Measurements from ENCODE around the gene ALK.

ALK gene

GRCh38 chr2:29462293-29462692 lies 459.1 kb downstream of the ALK start:
- no peaks in the 10 kb centered on the region for H3K9me3 ChIP-seq (ENCODE audit: control insufficient read depth in 1 of 2, low read length in 2 of 2)
- H3K27ac ChIP-seq (ENCODE audit: low read length): no peak overlapping the region
- no peaks in the 10 kb centered on the region for H3K4me1 ChIP-seq (ENCODE audit: control insufficient read depth in 1 of 2, insufficient read depth in 2 of 2, low read length in 2 of 2)
- H3K27me3 ChIP-seq (ENCODE audit: low read depth, low read length): no peaks in the 10 kb centered on the region
- H3K36me3 ChIP-seq (ENCODE audit: control insufficient read depth in 1 of 2, insufficient read depth in 2 of 2, low read length in 2 of 2): no peaks in the 10 kb centered on the region
- H3K4me3 ChIP-seq (ENCODE audit: low read depth in 1 of 2, low read length in 2 of 2): no peak overlapping the region

GRCh38 chr2:29460190-29460589 lies 461.2 kb downstream of the ALK start:
- H3K4me3 ChIP-seq (ENCODE audit: low read depth in 1 of 2, low read length in 2 of 2): no peak overlapping the region
- H3K27me3 ChIP-seq (ENCODE audit: low read depth, low read length): no peaks in the 10 kb centered on the region
- H3K4me1 ChIP-seq (ENCODE audit: control insufficient read depth in 1 of 2, insufficient read depth in 2 of 2, low read length in 2 of 2): no peaks in the 10 kb centered on the region
- no peak overlapping the region for H3K27ac ChIP-seq (ENCODE audit: low read length)
- H3K9me3 ChIP-seq (ENCODE audit: control insufficient read depth in 1 of 2, low read length in 2 of 2): no peaks in the 10 kb centered on the region
- H3K36me3 ChIP-seq (ENCODE audit: control insufficient read depth in 1 of 2, insufficient read depth in 2 of 2, low read length in 2 of 2): no peaks in the 10 kb centered on the region

- H3K4me1 ChIP-seq (ENCODE audit: control insufficient read depth in 1 of 2, insufficient read depth in 2 of 2, low read length in 2 of 2): no peaks in the 10 kb centered on the region
- H3K27ac ChIP-seq (ENCODE audit: low read length): no peak overlapping the region
- H3K9me3 ChIP-seq (ENCODE audit: control insufficient read depth in 1 of 2, low read length in 2 of 2): no peaks in the 10 kb centered on the region
- no peaks in the 10 kb centered on the region for H3K36me3 ChIP-seq (ENCODE audit: control insufficient read depth in 1 of 2, insufficient read depth in 2 of 2, low read length in 2 of 2)
- no peak overlapping the region for H3K4me3 ChIP-seq (ENCODE audit: low read depth in 1 of 2, low read length in 2 of 2)
- no peaks in the 10 kb centered on the region for H3K27me3 ChIP-seq (ENCODE audit: low read depth, low read length)
These were observed 461.8 kb downstream of the ALK start for GRCh38 chr2:29459445-29460179.

GRCh38 chr2:29456429-29456828 lies 465.0 kb downstream of the ALK start:
- Histone ChIP-seq H3K36me3 (ENCODE audit: control insufficient read depth in 1 of 2, insufficient read depth in 2 of 2, low read length in 2 of 2) (no peaks in the 10 kb centered on the region), H3K27me3 (ENCODE audit: low read depth, low read length) (no peaks in the 10 kb centered on the region), H3K9me3 (ENCODE audit: control insufficient read depth in 1 of 2, low read length in 2 of 2) (no peaks in the 10 kb centered on the region), H3K4me3 (ENCODE audit: low read depth in 1 of 2, low read length in 2 of 2) (no peak overlapping the region), H3K4me1 (ENCODE audit: control insufficient read depth in 1 of 2, insufficient read depth in 2 of 2, low read length in 2 of 2) (no peaks in the 10 kb centered on the region), H3K27ac (ENCODE audit: low read length) (no peak overlapping the region)

GRCh38 chr2:29455200-29455860 lies 466.1 kb downstream of the ALK start:
- no peaks in the 10 kb centered on the region for H3K27me3 ChIP-seq (ENCODE audit: low read depth, low read length)
- H3K4me1 ChIP-seq (ENCODE audit: control insufficient read depth in 1 of 2, insufficient read depth in 2 of 2, low read length in 2 of 2): no peaks in the 10 kb centered on the region
- no peak overlapping the region for H3K27ac ChIP-seq (ENCODE audit: low read length)
- H3K9me3 ChIP-seq (ENCODE audit: control insufficient read depth in 1 of 2, low read length in 2 of 2): no peaks in the 10 kb centered on the region
- no peak overlapping the region for H3K4me3 ChIP-seq (ENCODE audit: low read depth in 1 of 2, low read length in 2 of 2)
- H3K36me3 ChIP-seq (ENCODE audit: control insufficient read depth in 1 of 2, insufficient read depth in 2 of 2, low read length in 2 of 2): no peaks in the 10 kb centered on the region

- no peak overlapping the region for H3K27ac ChIP-seq (ENCODE audit: low read length)
- H3K9me3 ChIP-seq (ENCODE audit: control insufficient read depth in 1 of 2, low read length in 2 of 2): no peaks in the 10 kb centered on the region
- H3K36me3 ChIP-seq (ENCODE audit: control insufficient read depth in 1 of 2, insufficient read depth in 2 of 2, low read length in 2 of 2): no peaks in the 10 kb centered on the region
- H3K4me3 ChIP-seq (ENCODE audit: low read depth in 1 of 2, low read length in 2 of 2): no peak overlapping the region
- no peaks in the 10 kb centered on the region for H3K4me1 ChIP-seq (ENCODE audit: control insufficient read depth in 1 of 2, insufficient read depth in 2 of 2, low read length in 2 of 2)
- no peaks in the 10 kb centered on the region for H3K27me3 ChIP-seq (ENCODE audit: low read depth, low read length)
These were observed 469.4 kb downstream of the ALK start for GRCh38 chr2:29452036-29452435.

- H3K27ac ChIP-seq (ENCODE audit: low read length): no peak overlapping the region
- H3K4me1 ChIP-seq (ENCODE audit: control insufficient read depth in 1 of 2, insufficient read depth in 2 of 2, low read length in 2 of 2): no peaks in the 10 kb centered on the region
- H3K9me3 ChIP-seq (ENCODE audit: control insufficient read depth in 1 of 2, low read length in 2 of 2): no peaks in the 10 kb centered on the region
- no peak overlapping the region for H3K4me3 ChIP-seq (ENCODE audit: low read depth in 1 of 2, low read length in 2 of 2)
- H3K36me3 ChIP-seq (ENCODE audit: control insufficient read depth in 1 of 2, insufficient read depth in 2 of 2, low read length in 2 of 2): no peaks in the 10 kb centered on the region
- H3K27me3 ChIP-seq (ENCODE audit: low read depth, low read length): no peaks in the 10 kb centered on the region
These were observed 470.7 kb downstream of the ALK start for GRCh38 chr2:29450596-29451222.

GRCh38 chr2:29449499-29449898 lies 471.9 kb downstream of the ALK start:
- H3K27me3 ChIP-seq (ENCODE audit: low read depth, low read length): no peaks in the 10 kb centered on the region

GRCh38 chr2:29448096-29448688 lies 473.2 kb downstream of the ALK start:
- H3K36me3 ChIP-seq (ENCODE audit: control insufficient read depth in 1 of 2, insufficient read depth in 2 of 2, low read length in 2 of 2): no peaks in the 10 kb centered on the region
- H3K27ac ChIP-seq (ENCODE audit: low read length): no peak overlapping the region
- no peak overlapping the region for H3K4me3 ChIP-seq (ENCODE audit: low read depth in 1 of 2, low read length in 2 of 2)
- H3K9me3 ChIP-seq (ENCODE audit: control insufficient read depth in 1 of 2, low read length in 2 of 2): no peaks in the 10 kb centered on the region
- no peaks in the 10 kb centered on the region for H3K27me3 ChIP-seq (ENCODE audit: low read depth, low read length)
- no peaks in the 10 kb centered on the region for H3K4me1 ChIP-seq (ENCODE audit: control insufficient read depth in 1 of 2, insufficient read depth in 2 of 2, low read length in 2 of 2)

More at GRCh38 chr2:29449499-29449898, 471.9 kb downstream of the ALK start:
- Histone ChIP-seq H3K27ac (ENCODE audit: low read length) (no peak overlapping the region), H3K36me3 (ENCODE audit: control insufficient read depth in 1 of 2, insufficient read depth in 2 of 2, low read length in 2 of 2) (no peaks in the 10 kb centered on the region), H3K4me3 (ENCODE audit: low read depth in 1 of 2, low read length in 2 of 2) (no peak overlapping the region), H3K9me3 (ENCODE audit: control insufficient read depth in 1 of 2, low read length in 2 of 2) (no peaks in the 10 kb centered on the region), H3K4me1 (ENCODE audit: control insufficient read depth in 1 of 2, insufficient read depth in 2 of 2, low read length in 2 of 2) (no peaks in the 10 kb centered on the region)

GRCh38 chr2:29447513-29447912 lies 473.9 kb downstream of the ALK start:
- Histone ChIP-seq H3K4me1 (ENCODE audit: control insufficient read depth in 1 of 2, insufficient read depth in 2 of 2, low read length in 2 of 2) (no peaks in the 10 kb centered on the region), H3K9me3 (ENCODE audit: control insufficient read depth in 1 of 2, low read length in 2 of 2) (no peaks in the 10 kb centered on the region), H3K4me3 (ENCODE audit: low read depth in 1 of 2, low read length in 2 of 2) (no peak overlapping the region), H3K27ac (ENCODE audit: low read length) (no peak overlapping the region), H3K36me3 (ENCODE audit: control insufficient read depth in 1 of 2, insufficient read depth in 2 of 2, low read length in 2 of 2) (no peaks in the 10 kb centered on the region), H3K27me3 (ENCODE audit: low read depth, low read length) (no peaks in the 10 kb centered on the region)

- no peak overlapping the region for H3K27ac ChIP-seq (ENCODE audit: low read length)
- H3K36me3 ChIP-seq (ENCODE audit: control insufficient read depth in 1 of 2, insufficient read depth in 2 of 2, low read length in 2 of 2): no peaks in the 10 kb centered on the region
- no peaks in the 10 kb centered on the region for H3K4me1 ChIP-seq (ENCODE audit: control insufficient read depth in 1 of 2, insufficient read depth in 2 of 2, low read length in 2 of 2)
- H3K9me3 ChIP-seq (ENCODE audit: control insufficient read depth in 1 of 2, low read length in 2 of 2): no peaks in the 10 kb centered on the region
- no peak overlapping the region for H3K4me3 ChIP-seq (ENCODE audit: low read depth in 1 of 2, low read length in 2 of 2)
- no peaks in the 10 kb centered on the region for H3K27me3 ChIP-seq (ENCODE audit: low read depth, low read length)
These were observed 474.5 kb downstream of the ALK start for GRCh38 chr2:29446847-29447246.
